HG03457 (cell line): ENCODE results near the gene RMDN2.
"Not testable (repeated sequence)": the region's sequence is repeated elsewhere in the genome, so short reads cannot be mapped to it uniquely, and the experiment has no call there.

ENCODE experiments used
- ATAC-seq: cut with Tn5 transposase; IDR thresholded peaks from one replicate; pipeline ENCODE4 v1.9.1; 2021; ENCODE audit warnings: moderate number of reproducible peaks; ENCODE audit not compliant: unreplicated experiment

Gene RMDN2

DNA sequence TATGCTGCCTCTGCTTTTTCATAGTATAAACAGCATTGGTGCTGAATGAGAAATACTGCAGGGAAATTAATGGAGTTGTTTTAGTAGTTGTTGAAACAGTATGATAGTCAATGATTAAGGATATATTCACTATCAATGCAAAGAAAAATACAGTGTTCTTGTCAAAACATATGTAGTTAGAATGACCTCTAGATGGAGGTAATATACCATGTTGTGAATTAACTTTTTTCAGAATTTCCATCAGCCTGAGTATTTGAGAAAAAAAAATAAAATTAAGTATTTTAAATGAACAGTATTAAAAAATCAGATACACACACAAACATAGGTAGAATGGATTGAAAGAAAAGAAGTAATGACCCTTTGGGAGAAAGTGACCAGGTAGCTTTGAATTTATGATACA is 59.5 kb downstream of the RMDN2 start:
- no peak for ATAC-seq

DNA sequence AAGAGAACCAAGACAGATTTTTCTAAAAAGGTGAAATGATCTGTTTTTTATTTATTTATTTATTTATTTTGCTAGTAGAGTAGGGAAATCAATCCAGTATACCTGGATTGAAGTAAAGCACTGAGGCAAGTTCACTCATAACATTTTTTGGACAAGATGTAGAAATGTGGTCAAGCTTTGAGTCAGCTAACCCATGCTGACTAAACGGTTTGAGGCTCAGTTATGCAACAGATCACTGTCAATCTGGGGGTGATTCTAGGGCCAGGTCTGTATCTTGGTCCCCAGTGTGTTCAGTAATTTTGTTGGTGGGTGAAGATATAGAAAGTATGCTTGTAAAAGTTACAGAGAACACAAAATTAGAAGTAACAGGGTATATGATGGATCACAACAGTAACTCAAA is 60.2 kb downstream of the RMDN2 start:
- ATAC-seq: no peak

DNA sequence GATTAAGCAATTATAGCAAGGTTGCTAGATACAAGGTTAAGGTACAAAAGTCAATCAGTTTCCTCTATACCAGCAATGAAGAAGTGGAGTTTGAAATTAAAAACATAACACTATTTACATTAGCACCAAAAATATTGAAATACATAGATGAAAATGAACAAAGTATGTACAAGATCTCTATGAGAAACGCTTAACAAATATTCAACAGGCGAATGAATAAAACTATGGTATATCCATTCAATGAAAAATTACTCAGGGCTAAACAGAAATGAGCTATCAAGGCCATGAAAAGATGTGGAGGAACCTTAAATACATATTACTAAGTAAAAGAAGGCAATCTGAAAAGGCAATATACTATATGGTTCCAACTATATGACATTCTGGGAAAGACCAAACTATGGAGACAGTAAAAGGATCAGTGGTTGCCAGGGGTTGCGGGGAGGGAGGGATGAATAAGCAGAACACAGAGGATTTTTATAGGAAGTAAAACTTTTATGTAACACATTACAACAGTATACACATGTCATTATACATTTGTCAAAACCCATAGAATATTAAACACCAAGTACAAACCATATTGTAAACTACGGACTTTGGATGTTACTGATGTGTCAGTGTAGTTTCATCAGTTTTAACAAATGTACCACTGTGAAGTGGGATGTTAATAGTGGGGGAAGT is 62.1 kb downstream of the RMDN2 start:
- ATAC-seq: no peak

DNA sequence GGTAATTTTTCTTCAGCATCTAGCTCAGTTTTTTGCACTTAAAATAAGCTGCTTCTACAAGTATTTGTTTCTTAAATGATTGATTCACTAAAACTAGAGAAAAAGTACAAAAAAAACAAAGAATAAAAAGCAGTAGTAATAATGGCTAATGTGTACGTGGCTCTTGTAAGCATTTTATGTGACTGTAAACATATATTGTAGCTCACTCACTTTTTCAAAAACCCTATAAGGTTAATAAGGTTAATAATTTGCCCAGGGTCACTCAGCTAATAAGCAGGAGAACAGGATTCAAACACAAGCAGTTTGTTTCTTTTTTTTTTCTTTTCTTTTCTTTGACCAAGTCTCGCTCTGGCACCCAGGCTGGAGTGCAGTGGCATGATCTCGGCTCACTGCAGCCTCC is 67.5 kb downstream of the RMDN2 start:
- no peak for ATAC-seq

DNA sequence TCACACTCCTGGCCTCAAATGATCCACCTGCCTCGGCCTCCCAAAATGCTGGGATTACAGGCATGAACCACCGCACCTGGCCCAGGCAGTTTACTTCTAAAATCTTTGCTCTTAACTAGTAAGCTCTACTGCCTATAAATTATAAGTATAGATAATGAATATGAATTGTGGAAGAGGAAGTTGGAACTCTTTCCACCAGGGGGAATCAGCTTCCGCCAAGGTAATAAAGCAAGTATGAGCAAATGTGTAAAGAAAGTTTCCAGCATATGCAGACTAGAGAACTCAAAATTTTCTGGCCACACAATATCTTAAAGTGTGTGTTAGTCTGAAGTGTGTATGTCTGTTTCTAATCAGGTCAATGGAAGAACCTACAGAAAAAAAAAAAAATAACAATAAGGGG is 68.1 kb downstream of the RMDN2 start:
- ATAC-seq: no peak

DNA sequence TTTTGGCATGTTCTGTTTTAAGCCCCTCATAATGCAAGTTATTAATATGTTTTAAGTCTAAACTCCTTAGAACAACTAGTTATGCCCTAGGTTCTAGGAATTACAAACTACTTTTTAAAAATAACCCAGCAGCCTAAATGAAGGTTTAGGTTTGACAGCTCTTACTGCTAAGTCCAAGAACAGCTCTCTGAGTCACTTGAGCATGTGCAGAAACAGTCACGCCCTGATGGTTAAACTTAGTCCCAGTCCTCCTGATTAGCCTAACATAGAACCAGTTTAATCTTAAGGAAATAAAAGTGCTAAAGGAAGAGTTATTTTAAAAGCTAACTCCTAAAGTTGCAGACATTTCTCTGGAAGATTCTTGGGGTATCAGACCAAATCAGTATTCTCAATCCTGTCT is 72.5 kb downstream of the RMDN2 start:
- no peak for ATAC-seq

DNA sequence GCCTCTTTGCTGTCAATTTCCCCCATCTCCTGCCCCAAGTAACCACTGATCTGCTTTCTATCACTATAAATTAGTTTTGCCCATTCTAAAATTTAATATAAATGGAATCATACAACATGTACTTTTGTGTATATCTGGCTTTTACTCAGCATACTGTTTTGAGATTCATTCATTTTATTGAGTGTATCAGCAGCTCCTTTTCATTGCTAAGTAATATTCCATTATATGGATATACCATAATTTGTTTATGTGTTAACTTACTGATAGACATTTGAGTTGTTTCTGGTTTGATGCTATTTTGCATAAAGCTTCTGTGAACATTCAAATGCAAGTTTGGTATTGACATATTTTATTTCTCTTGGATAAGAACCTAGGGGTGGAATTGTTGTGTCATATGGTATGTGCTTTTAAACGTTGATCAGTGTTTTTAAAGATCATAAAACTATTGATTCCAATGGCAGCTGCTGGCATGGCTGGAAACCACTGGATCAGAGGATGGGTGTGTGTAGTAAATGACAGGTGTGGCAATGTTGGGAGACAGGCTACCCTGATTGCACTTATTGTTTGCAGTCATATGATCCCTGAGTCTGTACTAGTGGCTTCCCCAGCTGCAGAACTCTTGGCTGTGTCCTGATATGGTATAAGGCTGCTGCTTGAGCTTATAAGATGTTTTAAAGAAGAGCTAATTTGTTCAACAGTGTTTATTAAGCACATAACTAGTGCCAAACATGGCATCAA is 75.6 kb downstream of the RMDN2 start:
- no peak for ATAC-seq

DNA sequence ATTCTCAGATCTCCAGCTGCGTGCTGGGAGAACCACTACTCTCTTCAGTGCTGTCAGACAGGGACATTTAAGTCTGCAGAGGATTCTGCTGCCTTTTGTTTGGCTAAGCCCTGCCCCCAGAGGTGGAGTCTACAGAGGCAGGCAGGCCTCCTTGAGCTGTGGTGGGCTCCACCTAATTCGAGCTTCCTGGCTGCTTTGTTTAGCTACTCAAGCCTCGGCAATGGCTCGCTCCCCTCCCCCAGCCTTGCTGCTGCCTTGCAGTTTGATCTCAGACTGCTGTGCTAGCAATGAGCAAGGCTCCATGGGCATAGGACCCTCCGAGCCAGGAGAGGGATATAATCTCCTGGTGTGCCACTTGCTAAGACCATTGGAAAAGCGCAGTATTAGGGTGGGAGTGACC is 85.1 kb downstream of the RMDN2 start:
- ATAC-seq: not testable (repeated sequence)

DNA sequence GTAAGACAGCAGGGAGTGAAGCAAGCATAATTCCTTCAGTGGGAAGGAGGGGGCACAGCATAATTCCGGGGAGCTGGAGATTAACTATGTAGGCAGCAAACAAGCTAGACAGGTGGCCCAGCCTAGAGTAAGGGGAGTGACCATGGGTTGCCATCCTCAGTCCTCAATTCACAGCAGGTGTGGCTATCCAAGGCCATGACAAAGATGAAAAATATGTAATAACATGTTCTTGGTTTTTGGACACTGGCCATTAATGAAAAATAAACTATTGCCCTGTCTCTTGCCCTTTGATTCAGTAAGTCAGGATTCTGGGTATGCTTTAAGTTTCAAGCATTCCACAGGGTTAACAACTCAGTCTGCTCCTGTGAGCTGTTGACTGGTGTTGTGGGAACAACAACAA is 85.9 kb downstream of the RMDN2 start:
- no peak for ATAC-seq

DNA sequence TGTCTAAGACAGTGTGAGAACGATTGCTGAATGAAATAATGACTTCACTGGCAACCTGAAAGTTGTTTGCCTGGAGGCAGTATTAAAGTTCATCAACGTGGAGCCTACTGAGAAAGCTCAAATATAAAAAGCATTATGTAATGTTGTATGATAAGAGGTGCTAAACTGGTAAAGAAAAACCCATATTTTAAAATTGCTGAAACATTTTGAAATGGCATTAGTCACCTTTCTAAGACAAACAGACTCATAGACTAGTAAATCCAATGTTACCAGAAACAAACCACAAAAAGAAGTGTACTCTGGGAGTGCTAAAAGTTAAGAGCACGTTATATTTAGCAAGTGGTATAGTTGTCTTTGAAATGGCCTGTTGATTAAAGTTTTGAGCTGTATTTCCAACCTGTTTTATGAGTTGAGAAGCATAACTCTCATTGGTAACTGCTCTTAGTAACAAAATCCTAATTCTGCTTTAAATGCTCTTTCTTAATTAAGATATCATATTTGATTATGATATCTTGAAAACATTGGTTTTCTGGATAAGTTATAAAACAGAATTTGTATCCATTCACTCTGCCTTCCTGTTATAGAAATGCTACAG is 88.2 kb downstream of the RMDN2 start:
- ATAC-seq: no peak

DNA sequence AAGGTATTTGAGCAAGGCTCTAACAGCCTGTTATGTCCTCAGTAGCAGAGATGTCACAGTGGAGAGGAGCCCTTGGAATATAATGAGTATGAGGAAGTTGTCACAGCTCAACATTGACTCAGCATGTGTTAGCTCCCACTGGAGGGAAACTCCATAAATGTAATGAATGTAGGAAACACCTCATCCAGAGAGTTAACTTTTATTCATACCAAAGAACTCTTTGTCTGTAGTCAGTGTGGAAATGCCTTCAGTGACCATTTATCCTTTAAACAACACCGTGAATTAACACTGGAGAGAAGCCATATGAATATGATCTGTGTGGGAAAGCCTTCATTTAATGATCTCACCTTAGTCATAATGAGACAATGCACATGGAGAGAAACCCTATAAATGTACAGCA is 91.1 kb downstream of the RMDN2 start:
- ATAC-seq: no peak

DNA sequence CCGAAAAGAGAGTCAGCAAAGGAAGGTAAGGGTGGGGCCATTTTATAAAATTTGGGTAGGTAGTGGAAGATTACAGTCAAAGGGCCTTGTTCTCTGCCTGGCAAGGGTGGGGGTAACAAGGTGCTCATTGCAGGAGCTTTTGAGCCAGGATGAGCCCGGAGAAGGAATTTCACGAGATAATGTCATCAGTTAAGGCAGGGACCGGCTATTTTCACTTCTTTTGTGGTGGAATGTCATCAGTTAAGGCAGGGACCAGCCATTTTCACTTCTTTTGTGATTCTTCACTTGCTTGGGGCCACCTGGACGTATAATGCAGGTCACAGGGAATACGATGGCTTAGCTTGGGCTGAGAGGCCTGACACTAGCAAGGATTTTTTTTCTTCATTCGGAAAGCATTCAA is 92.7 kb downstream of the RMDN2 start:
- ATAC-seq: no peak

DNA sequence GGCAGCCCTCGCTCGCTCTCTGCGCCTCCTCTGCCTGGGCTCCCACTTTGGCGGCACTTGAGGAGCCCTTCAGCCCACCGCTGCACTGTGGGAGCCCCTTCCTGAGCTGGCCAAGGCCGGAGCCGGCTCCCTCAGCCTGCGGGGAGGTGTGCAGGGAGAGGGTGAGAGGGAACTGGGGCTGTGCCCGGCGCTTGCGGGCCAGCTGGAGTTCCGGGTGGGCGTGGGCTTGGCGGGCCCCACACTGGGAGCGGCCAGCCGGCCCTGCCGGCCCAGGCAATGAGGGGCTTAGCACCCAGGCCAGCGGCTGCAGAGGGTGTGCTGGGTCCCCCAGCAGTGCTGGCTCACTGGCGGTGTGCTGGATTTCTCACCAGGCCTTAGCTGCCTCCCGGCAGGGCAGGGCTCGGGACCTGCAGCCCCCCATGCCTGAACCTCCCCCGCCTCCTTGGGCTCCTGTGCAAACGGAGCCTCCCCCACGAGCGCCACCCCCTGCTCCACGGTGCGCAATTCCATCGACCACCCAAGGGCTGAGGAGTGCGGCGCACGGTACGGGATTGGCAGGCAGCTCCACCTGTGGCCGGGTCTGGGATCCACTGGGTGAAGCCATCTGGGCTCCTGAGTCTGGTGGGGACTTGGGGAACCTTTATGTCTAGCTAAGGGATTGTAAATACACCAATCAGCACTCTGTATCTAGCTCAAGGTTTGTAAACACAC is 95.4 kb downstream of the RMDN2 start:
- ATAC-seq: not testable (repeated sequence)

DNA sequence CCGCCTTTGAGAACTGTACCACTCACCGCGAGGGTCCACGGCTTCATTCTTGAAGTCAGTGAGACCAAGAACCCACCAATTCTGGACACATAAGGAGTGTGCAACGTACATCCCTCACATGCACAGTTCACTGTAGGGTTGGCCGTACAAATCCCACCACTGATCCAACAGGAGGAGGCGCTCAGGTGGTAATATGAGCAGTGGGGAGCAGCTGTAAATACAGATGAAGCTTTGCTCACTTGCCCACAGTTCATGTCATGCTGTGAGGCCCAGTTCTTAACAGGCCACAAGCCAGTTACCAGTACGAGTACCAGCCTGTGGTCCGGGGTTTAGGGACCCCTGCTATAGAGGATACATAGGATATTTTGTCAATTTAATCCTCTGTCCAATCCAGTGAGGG is 96.5 kb downstream of the RMDN2 start:
- ATAC-seq: no peak

DNA sequence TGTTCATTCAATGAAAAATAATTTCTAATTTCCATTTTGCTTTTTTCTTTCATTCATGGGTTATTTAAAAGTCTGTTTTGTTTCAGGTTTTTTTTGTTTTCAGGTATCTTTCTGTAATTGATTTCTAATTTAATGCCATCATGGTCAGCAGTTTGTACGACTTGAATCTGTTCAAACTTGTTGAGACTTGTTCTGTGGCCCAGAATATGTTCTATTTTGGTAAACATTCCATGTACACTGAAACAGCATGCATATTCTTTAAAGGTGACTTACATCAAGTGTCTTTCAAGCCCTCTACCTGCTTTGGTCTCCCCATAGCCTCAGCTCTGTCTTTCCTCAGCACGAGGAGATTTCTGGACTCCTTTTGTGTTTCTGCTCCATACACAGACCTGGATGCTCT is 101.8 kb downstream of the RMDN2 start:
- no peak for ATAC-seq

DNA sequence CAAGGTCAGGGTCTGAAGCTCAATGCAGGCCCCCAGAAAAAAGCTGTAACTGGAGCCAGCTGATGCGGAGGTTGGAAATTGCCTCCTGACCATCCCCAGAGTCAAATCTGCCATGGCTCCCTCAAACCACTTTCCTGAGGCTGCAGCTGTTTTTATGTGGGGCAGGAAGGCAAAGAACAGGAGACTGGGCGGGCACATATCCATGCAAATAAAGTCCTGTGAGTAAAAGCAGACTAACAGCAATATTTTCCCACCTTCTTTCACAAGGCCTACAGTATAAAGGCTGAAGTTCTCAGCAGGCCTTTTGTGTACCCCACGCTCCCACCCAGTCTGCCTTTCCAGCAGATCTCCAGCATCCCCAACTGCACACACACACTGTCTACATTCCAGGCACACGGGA is 103.7 kb downstream of the RMDN2 start:
- no peak for ATAC-seq

DNA sequence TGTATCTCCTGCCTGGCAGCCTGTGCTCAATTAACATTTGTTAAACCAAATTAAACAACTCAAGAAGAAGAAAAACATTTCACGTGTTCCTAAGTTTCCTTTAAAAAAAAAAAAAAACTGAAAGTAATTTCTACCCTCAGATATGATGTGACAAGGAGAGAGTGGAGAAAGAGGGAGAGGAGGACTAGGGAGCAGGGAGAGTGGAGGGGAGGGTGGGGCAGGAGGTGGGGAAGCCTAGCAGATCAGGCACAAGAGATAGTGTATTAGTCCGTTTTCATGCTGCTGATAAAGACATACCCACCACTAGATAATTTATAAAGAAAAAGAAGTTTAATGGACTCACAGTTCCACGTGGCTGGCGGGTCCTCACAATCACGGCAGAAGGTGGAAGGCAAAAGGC is 104.4 kb downstream of the RMDN2 start:
- no peak for ATAC-seq

DNA sequence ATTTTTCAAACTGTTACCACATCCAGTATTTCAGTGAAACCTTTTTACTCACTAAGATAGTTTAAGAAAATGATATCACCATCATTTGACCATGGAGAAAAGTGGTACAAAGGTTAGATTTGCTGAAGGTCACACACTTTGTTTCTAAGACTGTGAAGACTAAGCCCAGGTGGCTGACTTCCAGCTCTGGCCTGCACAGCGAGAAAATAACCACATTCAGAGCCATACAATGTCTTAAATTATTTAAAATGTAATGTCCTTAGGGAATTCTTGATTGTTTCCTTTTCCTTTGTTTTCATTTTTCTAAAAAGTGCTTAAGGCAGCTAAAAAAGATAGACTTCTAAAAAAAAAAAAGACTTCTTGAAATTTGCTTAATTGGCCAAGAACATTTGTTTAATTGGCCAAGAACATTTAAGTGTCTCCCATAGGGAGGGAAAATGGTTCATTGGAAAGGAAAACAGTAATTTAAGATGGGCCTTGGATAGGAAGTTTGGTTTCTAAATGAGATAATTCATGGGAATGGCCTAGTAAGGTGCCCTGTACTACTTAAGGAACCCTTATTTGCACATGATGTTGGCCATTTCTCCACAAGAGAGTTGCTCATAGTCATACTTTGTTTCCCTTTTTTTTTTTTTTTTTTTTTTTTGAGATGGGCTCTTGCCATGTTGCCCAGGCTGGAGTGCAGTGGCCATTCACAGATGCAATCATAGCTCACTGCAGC is 105.7 kb downstream of the RMDN2 start:
- ATAC-seq: no peak

DNA sequence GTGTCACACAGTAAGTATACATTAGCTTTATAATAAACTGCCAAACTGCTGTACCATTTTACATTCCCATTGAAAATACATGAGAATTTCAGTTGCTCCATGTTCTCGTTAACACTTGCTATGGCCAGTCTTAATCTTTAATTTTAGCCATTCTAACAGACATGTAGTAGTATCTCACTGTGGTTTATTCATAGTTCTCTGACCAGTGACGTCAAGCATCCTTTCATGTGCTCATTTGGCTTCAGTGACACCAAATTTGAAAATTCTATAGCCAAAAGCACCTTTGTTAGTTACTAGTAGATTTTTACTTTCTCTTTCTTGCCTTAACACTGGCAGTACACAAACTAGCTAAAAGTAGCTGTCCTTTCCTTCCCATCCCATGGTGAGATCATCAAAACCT is 107.9 kb downstream of the RMDN2 start:
- ATAC-seq: no peak

DNA sequence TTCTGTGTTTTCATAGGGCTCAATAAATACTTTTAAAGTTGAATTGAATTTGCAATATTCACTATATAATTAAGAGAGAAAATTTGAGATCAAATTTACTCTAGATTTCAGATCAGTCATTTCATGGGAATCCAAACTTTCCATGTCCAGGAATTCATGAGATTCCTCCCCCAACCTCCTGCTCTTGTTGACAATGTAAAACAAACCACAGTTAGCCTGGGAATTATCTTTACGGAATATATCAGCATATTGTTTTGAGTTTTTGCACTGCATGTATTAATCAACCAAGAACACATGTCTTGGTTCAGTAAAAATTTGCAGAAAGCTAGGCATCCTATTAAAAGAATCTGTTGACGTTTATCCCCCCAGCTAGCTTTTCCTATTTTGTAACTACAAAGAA is 108.6 kb downstream of the RMDN2 start:
- no peak for ATAC-seq

DNA sequence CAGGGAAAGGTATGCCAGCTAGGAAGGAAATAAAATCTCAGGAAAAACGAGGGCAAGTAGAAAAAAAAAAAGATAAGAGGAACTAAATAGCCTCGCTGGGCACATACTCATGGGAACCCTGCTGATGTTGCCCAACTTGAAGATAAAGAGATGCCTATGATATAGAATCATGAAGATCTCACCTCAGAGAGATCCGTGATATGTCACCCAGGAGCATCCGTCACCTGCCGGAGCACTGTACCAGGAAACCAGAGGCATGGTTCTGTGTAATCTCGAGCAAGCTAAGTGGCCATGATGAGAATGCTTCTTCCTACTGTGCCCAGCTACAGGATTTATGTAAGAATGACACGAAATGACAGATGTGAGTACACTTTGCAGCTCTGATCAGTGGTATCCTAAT is 110.9 kb downstream of the RMDN2 start:
- ATAC-seq: no peak
